ENCODE results near the gene IFT122.
"Not testable (repeated sequence)": the region's sequence is repeated elsewhere in the genome, so short reads cannot be mapped to it uniquely, and the experiment has no call there.

IFT122 gene

GRCh38 chr3:129474984-129475804 is 35.2 kb downstream of the IFT122 start:
- no peak for DNase-seq

- no peak for DNase-seq
Observed at GRCh38 chr3:129475863-129476262, 35.8 kb downstream of the IFT122 start.

- DNase-seq = no peak
Observed at GRCh38 chr3:129476586-129476985, 36.6 kb downstream of the IFT122 start.

- DNase-seq = not testable (repeated sequence)
Observed at GRCh38 chr3:129481225-129481765, 41.3 kb downstream of the IFT122 start.

- DNase-seq = no peak
Observed at GRCh38 chr3:129481766-129482332, 41.8 kb downstream of the IFT122 start.

- DNase-seq = no peak
Observed at GRCh38 chr3:129482721-129483120, 42.7 kb downstream of the IFT122 start.

GRCh38 chr3:129483870-129484269 is 43.8 kb downstream of the IFT122 start:
- DNase-seq = no peak

GRCh38 chr3:129485146-129485545 is 45.1 kb downstream of the IFT122 start:
- DNase-seq = not testable (repeated sequence)

GRCh38 chr3:129485721-129486663 is 46.0 kb downstream of the IFT122 start:
- DNase-seq = no peak

GRCh38 chr3:129486664-129487035 is 46.6 kb downstream of the IFT122 start:
- DNase-seq = no peak

GRCh38 chr3:129487183-129487867 is 47.3 kb downstream of the IFT122 start:
- DNase-seq = no peak

GRCh38 chr3:129487868-129488335 is 47.9 kb downstream of the IFT122 start:
- not testable (repeated sequence) for DNase-seq

GRCh38 chr3:129489258-129489657 is 49.2 kb downstream of the IFT122 start:
- not testable (repeated sequence) for DNase-seq

- peak; percentile 63 for DNase-seq
Observed at GRCh38 chr3:129490273-129490675, 50.2 kb downstream of the IFT122 start.

- not testable (repeated sequence) for DNase-seq
Observed at GRCh38 chr3:129491077-129491476, 51.1 kb downstream of the IFT122 start.

GRCh38 chr3:129491794-129492193 is 51.8 kb downstream of the IFT122 start:
- DNase-seq = no peak

- no peak for DNase-seq
Observed at GRCh38 chr3:129492691-129493090, 52.7 kb downstream of the IFT122 start.

GRCh38 chr3:129493206-129493605 is 53.2 kb downstream of the IFT122 start:
- no peak for DNase-seq

- DNase-seq = not testable (repeated sequence)
Observed at GRCh38 chr3:129494499-129494898, 54.5 kb downstream of the IFT122 start.

GRCh38 chr3:129495006-129495639 is 55.1 kb downstream of the IFT122 start:
- not testable (repeated sequence) for DNase-seq

- DNase-seq = not testable (repeated sequence)
Observed at GRCh38 chr3:129497876-129498275, 57.9 kb downstream of the IFT122 start.

All from NCI-H1436 (cell line).